NB4 (cell line): ENCODE measurements around the gene LRPPRC.
"Not testable (repeated sequence)": the region's sequence is repeated elsewhere in the genome, so short reads cannot be mapped to it uniquely, and the experiment has no call there.

Source experiments
- DNase-seq: peaks from one replicate; pipeline ENCODE4 v3.0.0; 2010; ENCODE audit warnings: low read depth
- H3K4me3 ChIP-seq: one replicate; pipeline ENCODE4 v1.5.1; 2011; ENCODE audit warnings: mild to moderate bottlenecking, low read depth, low read length, moderate library complexity
- CTCF ChIP-seq: IDR thresholded peaks from one replicate; pipeline ENCODE4 v1.5.1; 2012; ENCODE audit warnings: low read depth, low read length
- MYC ChIP-seq: IDR thresholded peaks from 2 replicates; pipeline ENCODE4 v1.6.1; 2011; ENCODE audit warnings: low read depth, low read length
- POLR2A ChIP-seq: IDR thresholded peaks from 2 replicates; pipeline ENCODE4 v1.6.1; 2011; ENCODE audit warnings: mild to moderate bottlenecking; ENCODE audit not compliant: insufficient read length; ENCODE audit errors: extremely low read depth
- TF ChIP-seq, protein P1 (sequence below): IDR thresholded peaks from 2 replicates; pipeline ENCODE4 v1.6.1; 2011; ENCODE audit warnings: low read depth, low read length

The LRPPRC gene

GRCh38 chr2:44037221-44037620, 41.4 kb upstream of the LRPPRC start:
- TF ChIP-seq MYC, result no peak
- TF ChIP-seq, protein P1, sequence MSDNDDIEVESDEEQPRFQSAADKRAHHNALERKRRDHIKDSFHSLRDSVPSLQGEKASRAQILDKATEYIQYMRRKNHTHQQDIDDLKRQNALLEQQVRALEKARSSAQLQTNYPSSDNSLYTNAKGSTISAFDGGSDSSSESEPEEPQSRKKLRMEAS, result no peak
- TF ChIP-seq CTCF, result no peak
- TF ChIP-seq POLR2A, result no peak
- H3K4me3 ChIP-seq, result no peak overlapping the region
- no peak for DNase-seq

DNA sequence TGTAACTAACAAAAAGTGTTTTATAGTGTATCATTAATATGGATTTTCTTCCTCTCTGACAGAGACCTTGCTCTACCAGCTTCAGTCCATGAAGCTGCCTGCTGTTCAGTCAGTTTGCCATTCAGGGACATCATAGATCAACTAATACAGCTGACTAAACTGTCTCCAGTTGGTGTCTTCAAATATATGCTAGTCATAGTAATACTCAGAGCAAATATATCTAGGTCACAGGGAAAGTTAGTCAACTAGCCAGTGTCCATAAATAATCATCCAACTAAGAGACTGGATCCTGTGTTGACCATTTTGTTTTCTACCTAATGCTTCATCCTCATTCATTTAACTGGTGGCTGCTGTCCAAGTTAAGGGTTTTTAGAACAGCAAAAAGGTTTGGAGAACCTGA, 38.2 kb upstream of the LRPPRC start:
- no peak overlapping the region for H3K4me3 ChIP-seq
- no peak for TF ChIP-seq MYC
- TF ChIP-seq, protein P1, result no peak
- TF ChIP-seq CTCF, result no peak
- TF ChIP-seq POLR2A, result no peak
- no peak for DNase-seq

DNA sequence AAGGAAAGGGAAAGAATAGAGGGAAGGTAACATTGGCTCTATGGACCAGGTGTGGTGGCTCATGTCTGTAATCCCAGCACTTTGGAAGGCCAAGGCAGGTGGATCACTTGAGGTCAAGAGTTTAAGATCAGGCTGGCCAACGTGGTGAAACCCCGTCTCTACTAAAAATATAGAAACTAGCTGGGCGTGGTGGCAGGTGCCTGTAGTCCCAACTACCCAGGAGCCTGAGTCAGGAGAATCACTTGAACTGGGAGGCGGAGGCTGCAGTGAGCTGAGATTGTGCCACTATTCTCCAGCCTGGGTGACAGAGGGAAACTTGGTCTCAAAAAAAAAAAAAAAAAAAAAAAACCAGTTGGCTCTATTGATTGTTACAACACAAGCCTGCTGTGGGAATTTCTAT, 31.3 kb upstream of the LRPPRC start:
- not testable (repeated sequence) for H3K4me3 ChIP-seq, DNase-seq

GRCh38 chr2:44016282-44016681, 20.5 kb upstream of the LRPPRC start:
- DNase-seq, result peak; percentile 68
- TF ChIP-seq POLR2A, result no peak
- TF ChIP-seq, protein P1, result no peak
- no peak for TF ChIP-seq MYC
- TF ChIP-seq CTCF, result no peak
- H3K4me3 ChIP-seq, result no peak overlapping the region

- TF ChIP-seq CTCF (no peak), MYC (no peak), POLR2A (no peak)
- TF ChIP-seq, protein P1, result no peak
- no peak overlapping the region for H3K4me3 ChIP-seq
- no peak for DNase-seq
Observed at GRCh38 chr2:44015239-44015638, 19.4 kb upstream of the LRPPRC start.

- not testable (repeated sequence) for DNase-seq, H3K4me3 ChIP-seq
Observed at GRCh38 chr2:44013205-44013604, 17.4 kb upstream of the LRPPRC start.

DNA sequence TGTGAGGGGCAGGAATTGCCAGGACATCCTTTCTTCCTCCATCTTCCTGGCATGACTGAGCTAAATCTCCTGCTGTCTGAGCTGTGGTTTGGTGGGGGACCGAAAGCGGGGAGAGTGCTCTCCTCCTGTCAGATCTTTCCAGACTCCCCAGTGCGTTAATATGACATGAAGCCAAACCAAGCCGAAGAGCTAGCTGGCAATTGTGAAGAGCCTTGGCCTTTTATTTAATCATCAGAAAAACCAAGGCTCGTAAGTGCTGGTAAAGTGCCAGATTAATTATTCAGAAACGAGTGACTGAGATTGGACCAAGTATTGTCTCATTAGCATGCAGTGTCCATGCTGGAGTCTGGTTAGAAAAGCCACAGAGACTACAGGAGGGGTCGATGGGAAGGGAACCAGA, 14.5 kb upstream of the LRPPRC start:
- TF ChIP-seq, protein P1, result no peak
- TF ChIP-seq CTCF (no peak), MYC (no peak), POLR2A (no peak)
- DNase-seq, result no peak

More for the DNA sequence above, 14.5 kb upstream of the LRPPRC start:
- H3K4me3 ChIP-seq, result no peak overlapping the region
